Tibial nerve (tissue), 4 donors: Measurements from ENCODE around the gene AIFM3. TPM values are rescaled to one million over a fixed set of nuclear protein-coding genes. Genes with fewer than 3 reads are reported as not detected.

Experiments used
- DNase-seq, 2 donors: peaks; one replicate each; pipeline ENCODE4 v3.0.0-alpha.2; 2019; ENCODE audit warnings: low spot score in 2 of 2
- H3K27ac ChIP-seq, 4 donors: fragments of 200-600 bp; sonication (generic) in 3 of 4; one replicate each; pipeline ENCODE4 v1.5.1; 2017 to 2019; ENCODE audit warnings: mild to moderate bottlenecking in 1 of 4
- H3K27me3 ChIP-seq, 2 donors: fragments of 200-600 bp; sonication (generic) in 1 of 2; one replicate each; pipeline versions ENCODE4 v1.5.1 to v1.6.0; 2017 to 2019
- H3K36me3 ChIP-seq, 3 donors: fragments of 200-600 bp; sonication (generic); one replicate each; pipeline ENCODE4 v1.5.1; 2018 to 2019
- H3K4me1 ChIP-seq, 4 donors: fragments of 200-600 bp; sonication (generic) in 3 of 4; one replicate each; pipeline ENCODE4 v1.5.1; 2017 to 2019
- H3K4me3 ChIP-seq, 4 donors: fragments of 200-600 bp; sonication (generic) in 3 of 4; one replicate each; pipeline ENCODE4 v1.5.1; 2017 to 2019; ENCODE audit warnings: mild to moderate bottlenecking in 1 of 4, moderate library complexity in 1 of 4
- H3K9me3 ChIP-seq, 4 donors: fragments of 200-600 bp; sonication (generic) in 3 of 4; one replicate each; pipeline ENCODE4 v1.5.1; 2017 to 2019
- EP300 ChIP-seq, 2 donors: sonication (generic); formaldehyde crosslinking; IDR thresholded peaks; one replicate each; pipeline ENCODE4 v1.6.1; 2017; ENCODE audit warnings: antibody characterized with exemption in 2 of 2, mild to moderate bottlenecking in 1 of 2
- POLR2A ChIP-seq, 2 donors: fragments of 450-650 bp; IDR thresholded peaks; one replicate each; pipeline ENCODE4 v1.6.1; 2017; ENCODE audit warnings: antibody characterized with exemption in 2 of 2, mild to moderate bottlenecking in 2 of 2, moderate library complexity in 2 of 2
- WGBS, 2 donors: methylation state at CpG; one replicate each; pipeline ENCODE4 v1.1.5; 2018; 5-methylcytosine and 5-hydroxymethylcytosine counted together
- total RNA-seq, 4 donors: library from RNA; depleted of rRNA; stranded (reverse); fragments of >200 nt; gene quantifications; one replicate each; pipeline ENCODE4 v1.1.0, GENCODE V29; 2016
- TF ChIP-seq, protein P1 (sequence below), 5 experiments: fragments of 200-600 bp in 3 of 5; fragments of 450-650 bp in 2 of 5; sonication (generic) in 3 of 5; IDR thresholded peaks; one replicate each; pipeline ENCODE4 v1.5.1; 2016 to 2019; ENCODE audit warnings: antibody characterized with exemption in 5 of 5, mild to moderate bottlenecking in 3 of 5, moderate library complexity in 2 of 5

Gene AIFM3
- total RNA-seq, 4 donors from 2014 or later, result 0.59 to 3.1 (median 1.8) TPM

DNA sequence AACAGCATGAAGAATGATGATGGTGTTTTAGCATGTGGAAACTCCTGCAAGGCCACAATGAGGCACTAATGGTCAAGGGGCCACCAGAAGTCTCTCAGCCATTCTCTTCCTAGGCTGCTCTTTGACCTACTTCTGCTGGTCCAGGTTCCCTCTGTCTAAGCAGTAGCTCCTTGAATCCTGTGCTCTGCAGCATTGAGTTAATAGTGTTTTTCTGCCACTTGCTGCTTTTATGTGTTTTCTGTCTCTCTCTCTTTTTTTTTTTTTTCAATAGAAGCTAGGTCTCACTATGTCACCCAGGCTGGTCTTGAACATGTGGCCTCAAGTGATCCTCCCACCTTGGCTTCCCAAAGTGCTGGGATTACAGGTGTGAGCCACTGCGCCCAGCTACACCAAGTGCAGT, 20.1 kb upstream of the AIFM3 start:
- Histone ChIP-seq H3K27me3 (no peaks in the 10 kb centered on the region), H3K4me3 (no peak overlapping the region), H3K27ac (no peak overlapping the region), H3K36me3 (peaks cover 0 to 25% (median 0%) of the 10 kb centered on the region in 3 donors), H3K9me3 (no peaks in the 10 kb centered on the region), H3K4me1 (peaks cover 0 to 21% (median 9%) of the 10 kb centered on the region in 4 donors)
- WGBS, 2 donors, result 93 to 100% methylated on average over 1 of the region's 1 CpG
- DNase-seq, result no peak
- TF ChIP-seq, protein P1, sequence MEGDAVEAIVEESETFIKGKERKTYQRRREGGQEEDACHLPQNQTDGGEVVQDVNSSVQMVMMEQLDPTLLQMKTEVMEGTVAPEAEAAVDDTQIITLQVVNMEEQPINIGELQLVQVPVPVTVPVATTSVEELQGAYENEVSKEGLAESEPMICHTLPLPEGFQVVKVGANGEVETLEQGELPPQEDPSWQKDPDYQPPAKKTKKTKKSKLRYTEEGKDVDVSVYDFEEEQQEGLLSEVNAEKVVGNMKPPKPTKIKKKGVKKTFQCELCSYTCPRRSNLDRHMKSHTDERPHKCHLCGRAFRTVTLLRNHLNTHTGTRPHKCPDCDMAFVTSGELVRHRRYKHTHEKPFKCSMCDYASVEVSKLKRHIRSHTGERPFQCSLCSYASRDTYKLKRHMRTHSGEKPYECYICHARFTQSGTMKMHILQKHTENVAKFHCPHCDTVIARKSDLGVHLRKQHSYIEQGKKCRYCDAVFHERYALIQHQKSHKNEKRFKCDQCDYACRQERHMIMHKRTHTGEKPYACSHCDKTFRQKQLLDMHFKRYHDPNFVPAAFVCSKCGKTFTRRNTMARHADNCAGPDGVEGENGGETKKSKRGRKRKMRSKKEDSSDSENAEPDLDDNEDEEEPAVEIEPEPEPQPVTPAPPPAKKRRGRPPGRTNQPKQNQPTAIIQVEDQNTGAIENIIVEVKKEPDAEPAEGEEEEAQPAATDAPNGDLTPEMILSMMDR (IDR thresholded peaks at IDR 0.05), result no peak
- TF ChIP-seq POLR2A (IDR thresholded peaks at IDR 0.05) (no peak), EP300 (IDR thresholded peaks at IDR 0.05) (no peak)

DNA sequence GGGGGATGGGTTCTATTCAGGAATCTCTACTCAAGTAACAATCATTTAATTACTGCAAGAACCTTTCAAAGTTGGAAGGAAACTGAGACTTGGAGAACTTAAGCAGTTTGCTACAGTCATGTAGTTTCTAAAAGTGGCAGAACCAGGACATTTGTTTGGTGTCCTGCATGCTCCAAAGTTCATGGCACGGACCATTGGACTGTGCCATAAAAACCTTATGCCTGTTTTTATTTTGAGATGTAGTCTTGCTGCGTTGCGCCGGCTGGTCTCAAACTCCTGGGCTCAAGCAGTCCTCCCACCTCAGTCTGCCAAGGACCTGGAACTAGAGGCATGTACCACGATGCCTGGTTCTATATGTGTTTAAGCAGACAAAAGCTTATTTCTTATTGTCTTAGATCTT, 18.6 kb upstream of the AIFM3 start:
- no peak overlapping the region for H3K27ac ChIP-seq
- peaks cover 0 to 29% (median 9%) of the 10 kb centered on the region in 4 donors for H3K4me1 ChIP-seq
- no peak for DNase-seq
- no peaks in the 10 kb centered on the region for H3K9me3 ChIP-seq
- H3K27me3 ChIP-seq, result no peaks in the 10 kb centered on the region
- WGBS, 2 donors, result 69 to 71% methylated on average over 5 of the region's 5 CpGs
- peaks cover 0 to 39% (median 0%) of the 10 kb centered on the region in 3 donors for H3K36me3 ChIP-seq
- no peak overlapping the region for H3K4me3 ChIP-seq
- TF ChIP-seq POLR2A (IDR thresholded peaks at IDR 0.05) (no peak), EP300 (IDR thresholded peaks at IDR 0.05) (no peak)
- TF ChIP-seq, protein P1 (IDR thresholded peaks at IDR 0.05), result no peak

DNA sequence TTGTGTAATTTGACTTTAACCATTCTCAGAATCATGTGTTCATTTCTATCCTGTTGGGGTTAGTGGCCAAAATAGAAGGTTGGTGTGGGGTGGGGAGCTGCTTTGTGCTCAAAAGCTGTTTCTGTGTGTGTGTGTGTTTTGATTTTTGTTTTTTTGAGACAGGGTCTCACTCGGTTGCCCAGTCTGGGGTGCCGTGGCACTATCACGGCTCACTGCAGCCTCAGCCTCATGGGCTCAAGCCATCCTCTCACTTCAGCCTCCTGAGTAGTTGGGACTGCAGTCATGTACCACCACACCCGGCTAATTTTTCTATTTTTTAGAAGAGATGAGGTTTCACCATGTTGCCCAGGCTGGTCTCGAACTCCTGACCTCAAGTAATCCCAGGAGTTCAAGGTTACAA, 18.1 kb upstream of the AIFM3 start:
- Histone ChIP-seq H3K27ac (no peak overlapping the region), H3K4me1 (peaks cover 0 to 29% (median 9%) of the 10 kb centered on the region in 4 donors), H3K27me3 (no peaks in the 10 kb centered on the region), H3K9me3 (no peaks in the 10 kb centered on the region), H3K36me3 (peaks cover 0 to 45% (median 0%) of the 10 kb centered on the region in 3 donors), H3K4me3 (no peak overlapping the region)
- TF ChIP-seq POLR2A (IDR thresholded peaks at IDR 0.05) (no peak), EP300 (IDR thresholded peaks at IDR 0.05) (no peak)
- TF ChIP-seq, protein P1 (IDR thresholded peaks at IDR 0.05), result no peak
- no peak for DNase-seq
- 89 to 92% methylated on average over 5 of the region's 5 CpGs for WGBS, 2 donors

DNA sequence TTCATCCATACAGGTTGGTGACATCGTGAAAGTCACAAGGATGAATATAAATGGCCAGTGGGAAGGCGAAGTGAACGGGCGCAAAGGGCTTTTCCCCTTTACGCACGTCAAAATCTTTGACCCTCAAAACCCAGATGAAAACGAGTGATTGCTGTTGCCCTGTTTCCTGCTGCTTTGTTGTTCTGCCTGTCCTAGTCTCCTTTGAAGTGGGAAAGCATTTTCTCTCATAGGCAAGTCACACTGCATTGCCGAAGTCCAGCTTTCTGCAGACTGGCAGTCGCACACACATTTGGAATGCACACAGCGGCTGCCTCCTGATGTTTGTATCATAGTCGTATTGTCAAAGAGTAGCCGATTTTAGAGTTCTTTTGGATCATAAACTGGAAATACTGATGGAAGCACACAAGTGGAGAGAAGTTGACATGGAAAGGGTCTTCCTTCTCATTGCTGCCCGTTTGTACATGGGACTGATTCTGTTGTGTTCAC, 17.3 kb upstream of the AIFM3 start:
- peaks cover 0 to 50% (median 0%) of the 10 kb centered on the region in 3 donors for H3K36me3 ChIP-seq
- DNase-seq, result no peak
- WGBS, 2 donors, result 81 to 85% methylated on average over 13 of the region's 13 CpGs
- H3K27me3 ChIP-seq, result no peaks in the 10 kb centered on the region
- no peak overlapping the region for H3K4me3 ChIP-seq
- H3K4me1 ChIP-seq, result peaks cover 0 to 32% (median 8%) of the 10 kb centered on the region in 4 donors
- H3K9me3 ChIP-seq, result no peaks in the 10 kb centered on the region
- H3K27ac ChIP-seq, result no peak overlapping the region
- TF ChIP-seq EP300 (IDR thresholded peaks at IDR 0.05) (no peak), POLR2A (IDR thresholded peaks at IDR 0.05) (no peak)
- TF ChIP-seq, protein P1 (IDR thresholded peaks at IDR 0.05), result no peak

DNA sequence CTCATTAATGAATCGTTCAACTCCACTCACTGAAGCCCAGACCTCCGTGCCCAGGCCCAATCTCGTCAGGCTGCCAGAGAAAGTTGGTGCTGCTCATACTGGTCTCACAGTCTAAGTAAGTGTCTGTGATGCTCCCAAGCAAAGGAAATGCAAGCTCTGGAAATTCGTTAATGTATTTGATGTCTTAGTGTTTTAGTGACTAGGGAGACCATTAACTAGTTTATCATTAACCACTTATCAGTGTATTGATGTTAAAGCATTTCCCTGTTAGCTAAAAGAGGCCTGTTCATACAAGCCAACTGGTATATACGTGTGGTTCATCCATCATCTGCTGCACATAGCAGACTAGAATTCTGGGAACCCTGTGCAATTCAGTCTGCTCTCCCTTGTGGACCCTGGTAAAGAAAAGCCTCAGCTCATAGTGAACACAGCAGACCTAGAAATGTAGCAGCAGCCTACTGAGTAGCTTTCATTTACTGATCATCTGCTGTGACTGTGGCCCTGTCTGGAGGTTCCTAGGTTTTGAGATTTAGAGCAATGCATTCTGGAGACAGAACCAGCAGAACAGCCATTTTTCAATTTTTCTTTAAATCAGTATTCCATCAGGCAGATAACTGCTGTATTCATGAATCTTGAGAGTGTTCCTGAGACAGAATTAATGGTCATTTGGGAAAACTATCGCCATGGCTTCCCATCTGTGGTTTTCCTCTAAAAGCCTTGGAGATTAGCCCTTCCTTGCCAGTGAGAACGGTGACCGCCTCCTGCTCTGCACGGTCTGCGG, 15.7 kb upstream of the AIFM3 start:
- Histone ChIP-seq H3K9me3 (no peaks in the 10 kb centered on the region), H3K27ac (no peak overlapping the region), H3K4me3 (no peak overlapping the region), H3K36me3 (peaks cover 0 to 50% (median 0%) of the 10 kb centered on the region in 3 donors), H3K4me1 (peaks cover 0 to 18% (median 5%) of the 10 kb centered on the region in 4 donors), H3K27me3 (no peaks in the 10 kb centered on the region)
- DNase-seq, result no peak
- TF ChIP-seq, protein P1 (IDR thresholded peaks at IDR 0.05), result no peak
- TF ChIP-seq POLR2A (IDR thresholded peaks at IDR 0.05) (no peak), EP300 (IDR thresholded peaks at IDR 0.05) (no peak)
- WGBS, 2 donors, result 81 to 82% methylated on average over 10 of the region's 10 CpGs
